ENCODE measurements around the gene SLC5A5. TPM values are rescaled to one million over a fixed set of nuclear protein-coding genes. Genes with fewer than 3 reads are reported as not detected.

Gene SLC5A5
- total and polyA plus RNA-seq, 10 of the 15 experiments (the other 5 are each of a cell fraction or from before 2014, with no cell fraction given) = 0.02 to 0.08 (median 0.05) TPM; not detected in 3

GRCh38 chr19:17944301-17944700 lies 72.6 kb downstream of the SLC5A5 start:
- FAIRE-seq (no peak), DNase-seq (ENCODE audit: low read depth, low spot score) (no peak), ATAC-seq (no peak)
- Histone ChIP-seq H3K36me3 (ENCODE audit: control insufficient read depth in 2 of 2, insufficient read depth in 2 of 2, low read length in 1 of 2) (no peaks in the 10 kb centered on the region; a peak in 3 of 4 replicates), H3K79me2 (ENCODE audit: control insufficient read depth, insufficient read depth, low read length) (no peaks in the 10 kb centered on the region), H3K4me2 (ENCODE audit: control insufficient read depth, insufficient read depth) (no peak overlapping the region), H2AFZ (ENCODE audit: control insufficient read depth, low read depth, low read length) (no peak overlapping the region), H4K20me1 (ENCODE audit: control insufficient read depth, insufficient read depth) (no peaks in the 10 kb centered on the region), H3K4me1 (ENCODE audit: control insufficient read depth, insufficient read depth, low read length) (peaks cover 14% of the 10 kb centered on the region), H3K27me3 (replicated peaks in 1 of 2; ENCODE audit: control insufficient read depth in 2 of 2, insufficient read depth in 2 of 2, low read length in 1 of 2) (no peaks in the 10 kb centered on the region), H3K4me3 (no peak overlapping the region), H3K9ac (ENCODE audit: control insufficient read depth, insufficient read depth, low read length) (no peak overlapping the region), H3K9me3 (replicated peaks; ENCODE audit: control insufficient read depth, insufficient read depth, low read length) (no peaks in the 10 kb centered on the region), H3K27ac (ENCODE audit: control insufficient read depth, insufficient read depth) (no peak overlapping the region)
- ChIA-PET RAD21 (ENCODE audit: unreplicated experiment) (interaction anchor here (1.3 to 1.5 kb wide), 2 partner anchors 12 to 85 kb away, joined by 3 to 5 read pairs; partner anchors contain the start of gene CCDC124), CTCF (interaction anchor here (1.0 to 5.5 kb wide), 3 partner anchors 10 to 94 kb away, joined by 3 to 62 read pairs (median 4); no protein-coding TSS in a partner anchor), SMC1A (ENCODE audit: uncharacterized antibody, unreplicated experiment) (no interaction called here), POLR2A (no interaction called here)
- no TSS peak for BruUV-seq (replicated peaks)
- in situ Hi-C loops (cut with MboI) (loop anchor here (10.0 kb wide), 1 partner anchor 50 kb away; no protein-coding TSS in a partner anchor), intact Hi-C loops (cut with micrococcal nuclease; ENCODE audit: unreplicated experiment) (no loop called here)
- 96% methylated on average over 4 of the region's 4 CpGs for WGBS (ENCODE audit: insufficient coverage, insufficient replicate concordance, low lambda C conversion rate, missing lambda C conversion rate)
- TF ChIP-seq IKZF1 (conservative IDR thresholded peaks at IDR 0.05) = no peak
- no peak for TF ChIP-seq SUPT20H (IDR thresholded peaks at IDR 0.05; ENCODE audit: borderline replicate concordance, control insufficient read depth, low read depth, low read length)
- TF ChIP-seq MAX (IDR thresholded peaks at IDR 0.05; ENCODE audit: low read depth, low read length) = no peak
- no peak for TF ChIP-seq NFYA (IDR thresholded peaks at IDR 0.05; ENCODE audit: borderline replicate concordance, low read depth, low read length)
- no peak for TF ChIP-seq PAX8 (IDR thresholded peaks at IDR 0.05)
- TF ChIP-seq JUND (IDR thresholded peaks at IDR 0.05; ENCODE audit: low read depth, low read length) = no peak
- TF ChIP-seq FOS (IDR thresholded peaks at IDR 0.05; ENCODE audit: borderline replicate concordance, extremely low read depth, insufficient read length) = no peak
- TF ChIP-seq BCL11A (IDR thresholded peaks at IDR 0.05; ENCODE audit: low read depth, low read length) = no peak
- no peak for TF ChIP-seq CBX3 (IDR thresholded peaks at IDR 0.05; ENCODE audit: borderline replicate concordance, low read depth)
- no peak for TF ChIP-seq TAF1 (IDR thresholded peaks at IDR 0.05; ENCODE audit: borderline replicate concordance, low read depth, low read length)
- no peak for TF ChIP-seq ZNF207 (IDR thresholded peaks at IDR 0.05; ENCODE audit: borderline replicate concordance)
- no peak for TF ChIP-seq MLLT1 (IDR thresholded peaks at IDR 0.05)
- TF ChIP-seq JUNB (IDR thresholded peaks at IDR 0.05) = no peak
- no peak for TF ChIP-seq SUZ12 (IDR thresholded peaks at IDR 0.05; ENCODE audit: unreplicated experiment)
- TF ChIP-seq BMI1 (IDR thresholded peaks at IDR 0.05; ENCODE audit: borderline replicate concordance) = no peak
- no peak for TF ChIP-seq EZH2 (IDR thresholded peaks at IDR 0.05; ENCODE audit: borderline replicate concordance, control insufficient read depth, low read depth, low read length)
- no peak for TF ChIP-seq CUX1 (IDR thresholded peaks at IDR 0.05; ENCODE audit: insufficient replicate concordance, low read depth, low read length)
- no peak for TF ChIP-seq ZNF622 (IDR thresholded peaks at IDR 0.05)
- TF ChIP-seq POLR2AphosphoS2 (IDR thresholded peaks at IDR 0.05; ENCODE audit: low read depth, low read length) = no peak
- no peak for TF ChIP-seq RB1 (IDR thresholded peaks at IDR 0.05; ENCODE audit: borderline replicate concordance)
